Activated CD8-positive, alpha-beta memory T cell treated with anti-CD3 and anti-CD28 coated beads, Interleukin-2, amount 50 U/mL, for 1 hour (primary cell): Measurements from ENCODE around the gene KAT6B.
"Not testable (repeated sequence)": the region's sequence is repeated elsewhere in the genome, so short reads cannot be mapped to it uniquely, and the experiment has no call there.

ENCODE experiments used
- DNase-seq: peaks from one replicate; pipeline ENCODE4 v3.0.0-alpha.2; 2020; ENCODE audit errors: extremely low read depth

The KAT6B gene

GRCh38 chr10:74859546-74859945, 33.1 kb downstream of the KAT6B start:
- no peak for DNase-seq

DNA sequence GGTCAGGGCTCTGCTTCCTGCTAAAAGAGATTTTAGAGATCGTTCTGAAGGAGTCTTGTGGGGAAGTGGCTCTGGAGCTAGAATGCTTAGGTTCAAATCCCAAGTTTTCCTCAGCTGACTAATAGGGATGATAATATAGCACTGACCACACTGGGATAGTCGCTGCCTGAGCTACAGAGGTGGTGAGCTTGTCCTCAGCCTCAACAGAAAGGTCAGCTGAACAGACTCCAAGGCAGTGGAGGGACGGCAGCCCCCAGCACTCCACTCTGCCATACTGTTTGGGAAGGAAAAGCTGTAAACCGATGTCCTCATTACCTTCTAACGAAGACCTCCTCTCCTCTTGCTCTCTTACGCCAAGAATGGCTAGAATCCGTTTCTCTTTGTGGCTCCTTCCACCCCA, 36.2 kb downstream of the KAT6B start:
- no peak for DNase-seq

DNA sequence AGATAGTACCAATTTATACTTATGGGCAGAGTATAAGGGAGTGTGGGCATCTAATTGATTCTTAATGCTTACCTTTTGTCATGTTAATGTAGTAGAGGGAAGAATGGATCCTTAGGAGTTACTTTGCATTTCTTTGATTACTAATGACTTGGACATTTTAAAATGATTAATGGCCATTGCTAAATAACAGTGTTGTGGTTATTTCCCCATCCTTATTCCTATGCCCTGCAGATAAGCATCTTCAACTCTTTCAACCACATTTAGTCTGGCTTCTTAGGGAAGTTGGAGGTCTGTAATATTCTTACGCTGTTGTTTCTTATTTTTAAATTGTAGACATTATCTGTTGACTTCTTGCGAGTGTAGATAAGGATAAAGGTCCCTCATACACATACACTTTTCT, 37.2 kb downstream of the KAT6B start:
- no peak for DNase-seq

DNA sequence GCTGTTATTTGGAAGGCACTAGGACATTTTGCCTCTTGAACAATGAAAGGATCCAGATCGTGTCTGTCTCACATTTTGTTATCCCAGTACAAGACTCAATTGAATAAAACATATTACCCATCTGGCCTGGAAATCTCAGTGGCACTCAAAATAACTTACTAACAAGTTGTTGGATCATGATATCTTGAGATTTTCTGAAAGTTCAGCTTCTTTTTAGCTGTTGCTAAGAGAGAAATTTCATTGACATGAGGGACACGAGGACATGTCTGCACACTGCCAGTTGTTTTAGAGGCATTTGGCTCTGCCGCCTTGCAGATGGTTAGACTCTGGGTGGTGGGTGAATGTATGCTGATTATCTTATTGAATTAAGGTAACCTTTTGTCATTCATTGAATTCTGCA, 41.0 kb downstream of the KAT6B start:
- no peak for DNase-seq

GRCh38 chr10:74868392-74868977, 42.1 kb downstream of the KAT6B start:
- no peak for DNase-seq

DNA sequence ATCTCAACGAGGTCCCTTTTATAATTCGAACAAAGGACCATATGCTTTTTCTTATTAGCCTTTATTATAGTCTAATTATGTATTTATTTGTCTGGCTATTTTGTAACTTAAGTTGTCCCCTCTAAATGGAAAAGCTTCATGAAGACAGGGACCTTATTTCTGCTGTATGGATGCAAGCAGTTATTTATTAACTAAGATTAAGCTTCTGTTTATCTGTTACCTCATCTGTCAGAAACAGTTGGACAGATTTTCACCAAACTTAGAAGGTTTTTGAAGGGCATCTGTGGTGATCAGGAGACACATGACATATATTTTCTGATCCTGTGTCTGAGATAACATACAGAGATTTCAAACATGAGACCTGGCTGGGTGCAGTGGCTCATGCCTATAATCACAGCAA, 43.2 kb downstream of the KAT6B start:
- no peak for DNase-seq

DNA sequence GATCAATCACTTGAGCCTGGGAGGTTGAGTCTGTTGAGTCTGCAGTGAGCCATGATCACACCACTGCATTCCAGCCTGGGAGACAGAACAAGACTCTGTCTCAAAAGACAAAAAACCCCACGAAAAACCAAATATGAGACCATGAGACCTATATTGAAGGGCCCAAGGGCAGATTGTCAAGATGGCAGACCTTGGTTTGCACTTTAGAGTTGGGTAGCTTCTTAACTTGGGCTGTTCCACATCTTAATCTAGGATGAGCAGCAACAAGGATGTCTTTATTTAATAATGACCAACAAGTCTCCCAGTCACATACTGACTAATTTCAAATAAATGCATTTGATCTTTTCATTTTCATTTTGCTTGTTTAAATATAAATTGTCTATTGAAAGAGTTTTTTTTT, 43.8 kb downstream of the KAT6B start:
- no peak for DNase-seq

GRCh38 chr10:74871595-74872382, 45.4 kb downstream of the KAT6B start:
- DNase-seq, result no peak

DNA sequence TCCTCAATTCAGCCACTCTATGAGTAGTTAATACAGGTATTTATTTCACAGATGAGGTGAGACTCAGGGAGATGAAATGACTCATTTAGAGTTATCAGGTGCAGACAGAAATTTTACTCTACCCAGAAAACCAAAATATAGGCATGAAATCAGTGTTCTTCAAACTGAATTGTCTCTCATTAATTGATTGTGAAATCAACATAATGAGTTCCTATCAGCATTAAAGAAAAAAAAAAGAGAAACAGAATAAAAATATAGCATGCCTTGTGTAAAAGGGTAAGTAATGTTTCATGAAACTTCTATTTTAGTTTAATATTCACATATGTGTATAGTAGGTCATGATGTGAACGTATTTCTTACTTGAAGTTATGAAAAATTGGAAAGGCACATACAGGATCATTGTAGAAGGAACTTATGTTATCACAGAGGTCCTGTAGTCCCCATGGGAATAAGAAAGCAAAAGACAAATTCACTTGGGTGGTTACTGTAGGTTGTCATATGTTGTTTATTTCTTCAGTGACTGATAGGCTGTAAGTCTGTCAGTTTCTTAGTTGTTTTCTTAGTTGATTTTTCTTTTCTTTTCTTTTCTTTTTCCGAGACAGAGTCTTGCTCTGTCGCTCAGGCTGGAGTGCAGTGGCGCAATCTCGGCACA, 47.5 kb downstream of the KAT6B start:
- DNase-seq, result no peak

- DNase-seq, result no peak
Measured at GRCh38 chr10:74874649-74875048, 48.2 kb downstream of the KAT6B start.

DNA sequence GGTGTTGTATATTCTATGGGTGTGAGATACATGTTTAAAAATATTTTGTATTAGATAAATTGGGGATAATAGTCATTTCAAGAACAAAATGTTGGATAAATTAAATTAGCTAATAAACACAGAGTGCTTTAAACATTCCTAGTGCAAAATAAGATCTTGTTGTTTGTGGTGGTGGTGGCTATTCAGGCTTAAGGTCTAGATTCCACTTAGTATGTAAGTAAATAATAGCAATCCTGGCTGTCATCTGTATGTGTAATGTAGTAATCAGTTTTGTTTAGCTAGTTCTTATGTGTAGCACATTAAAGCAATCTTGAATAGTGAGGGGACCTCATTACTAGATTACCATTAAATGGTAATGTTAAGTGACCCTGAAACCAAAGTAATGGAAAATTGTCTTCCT, 48.7 kb downstream of the KAT6B start:
- no peak for DNase-seq

DNA sequence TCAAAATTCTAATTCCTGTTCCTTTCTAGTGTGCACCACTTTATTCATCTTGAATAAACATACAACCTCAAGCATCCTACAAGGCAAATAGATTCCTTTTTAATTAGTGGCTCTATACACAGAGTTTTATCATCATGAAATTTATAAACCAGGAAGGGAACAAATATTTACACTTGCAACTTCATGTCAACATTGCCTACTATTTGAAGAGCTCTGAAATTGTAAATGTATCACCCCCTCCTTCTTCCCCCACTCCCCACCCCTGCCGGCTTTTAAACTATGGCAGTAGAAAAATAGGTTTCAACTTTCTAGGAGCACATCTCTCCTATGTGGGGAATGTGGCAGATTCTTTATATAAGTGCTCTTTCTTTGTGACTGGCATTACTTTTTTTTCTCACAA, 49.6 kb downstream of the KAT6B start:
- DNase-seq, result no peak

DNA sequence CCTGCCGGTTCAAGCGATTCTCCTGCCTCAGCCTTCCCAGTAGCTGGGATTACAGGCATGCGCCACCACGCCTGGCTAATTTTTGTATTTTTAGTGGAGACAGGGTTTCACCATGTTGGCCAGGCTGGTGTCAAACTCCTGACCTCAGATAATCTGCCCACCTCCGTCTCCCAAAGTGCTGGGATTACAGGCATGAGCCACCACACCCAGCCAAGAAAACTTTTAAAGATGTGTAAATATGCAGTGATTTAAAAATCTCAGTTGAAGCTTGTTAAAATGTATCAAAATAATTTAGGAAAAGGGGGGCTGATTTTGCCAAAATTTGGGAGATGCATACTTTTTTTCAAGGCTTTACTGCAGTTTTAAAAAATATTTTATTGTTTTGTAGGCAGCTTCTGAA, 50.7 kb downstream of the KAT6B start:
- DNase-seq, result not testable (repeated sequence)

DNA sequence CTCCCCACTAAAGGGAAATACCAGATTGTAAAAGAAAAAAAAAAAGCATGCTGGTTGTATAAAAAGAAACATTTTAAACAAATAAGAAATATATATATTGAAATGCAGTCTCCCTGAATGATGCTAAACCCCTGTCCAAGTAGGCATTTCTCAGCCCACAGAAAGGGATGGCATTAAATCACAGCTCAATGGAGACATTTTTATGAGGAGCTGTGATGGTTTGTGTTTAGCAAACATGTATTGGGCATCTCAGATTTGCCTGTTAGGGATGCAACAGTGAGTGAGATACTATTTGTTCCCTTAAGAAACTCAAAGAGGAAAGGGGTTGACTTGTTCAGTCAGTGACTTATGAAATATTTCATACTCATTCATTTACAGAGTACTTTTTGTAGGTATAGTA, 51.5 kb downstream of the KAT6B start:
- no peak for DNase-seq

- DNase-seq, result no peak
Measured at GRCh38 chr10:74880041-74880440, 53.6 kb downstream of the KAT6B start.

DNA sequence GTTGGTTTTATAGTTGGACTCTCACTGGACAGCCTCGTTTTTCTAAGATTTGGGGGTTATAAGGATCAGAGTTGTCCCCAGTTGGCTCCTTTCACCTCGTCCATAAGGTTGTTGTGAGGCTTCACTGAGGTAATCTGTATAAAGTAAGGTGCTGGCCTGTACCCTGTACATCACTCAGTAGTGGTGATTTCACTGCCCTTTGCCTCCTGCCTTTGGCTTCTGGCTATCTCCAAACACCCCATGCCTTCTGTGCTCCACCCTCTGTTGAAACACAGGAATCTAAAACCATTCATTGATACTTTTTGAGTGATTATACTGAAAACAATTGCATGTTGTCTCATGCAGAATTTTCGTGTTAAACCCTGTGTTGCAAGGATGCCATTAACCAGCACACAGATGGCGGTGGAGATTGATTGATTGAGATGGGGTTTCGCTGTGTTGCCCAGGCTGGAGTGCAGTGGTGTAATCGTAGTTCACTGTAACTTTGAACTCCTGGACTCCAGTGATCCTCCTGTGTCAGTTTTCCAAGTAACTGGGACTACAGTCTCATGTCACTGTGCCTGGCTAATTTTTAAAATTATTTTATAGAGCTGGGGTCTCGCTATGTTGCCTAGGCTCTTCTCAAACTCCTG, 55.0 kb downstream of the KAT6B start:
- no peak for DNase-seq

DNA sequence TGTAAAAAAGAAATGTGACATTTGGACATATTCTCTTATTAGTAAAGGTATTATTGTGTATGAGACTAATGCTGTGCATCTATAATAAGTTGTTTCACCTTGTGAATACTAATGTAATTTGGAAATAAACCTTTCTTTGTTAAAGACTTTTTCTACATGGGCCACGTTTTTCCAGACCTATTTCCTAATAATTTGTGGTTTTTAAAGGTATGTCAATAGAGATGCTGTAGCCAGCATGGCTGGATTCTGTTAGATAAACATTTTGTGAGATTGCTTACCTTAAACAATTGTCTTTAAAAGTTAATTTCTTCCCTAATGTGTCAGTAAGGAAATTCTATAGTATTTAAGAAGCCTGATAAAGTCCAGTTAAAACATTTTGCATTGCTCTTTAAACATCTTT, 56.0 kb downstream of the KAT6B start:
- no peak for DNase-seq

DNA sequence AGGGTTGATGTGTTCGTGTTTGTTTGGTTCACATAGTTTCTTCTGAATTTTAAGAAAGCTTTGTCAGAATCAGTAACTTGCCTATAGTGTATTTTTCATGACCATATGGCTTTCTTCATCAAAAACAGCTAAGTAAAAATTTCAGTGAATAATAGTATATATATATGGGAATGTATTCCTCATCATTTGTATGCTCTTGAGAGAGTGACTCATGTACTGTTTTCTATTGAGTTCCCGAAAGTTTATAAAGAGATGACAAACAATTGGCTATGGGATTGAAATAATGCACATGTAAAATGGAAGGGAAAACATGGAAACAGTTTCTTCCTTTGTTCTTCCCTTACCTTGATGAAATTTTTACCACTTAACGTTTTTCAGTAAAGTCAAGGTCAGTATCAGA, 56.4 kb downstream of the KAT6B start:
- DNase-seq, result no peak

GRCh38 chr10:74883428-74883827, 57.0 kb downstream of the KAT6B start:
- no peak for DNase-seq

DNA sequence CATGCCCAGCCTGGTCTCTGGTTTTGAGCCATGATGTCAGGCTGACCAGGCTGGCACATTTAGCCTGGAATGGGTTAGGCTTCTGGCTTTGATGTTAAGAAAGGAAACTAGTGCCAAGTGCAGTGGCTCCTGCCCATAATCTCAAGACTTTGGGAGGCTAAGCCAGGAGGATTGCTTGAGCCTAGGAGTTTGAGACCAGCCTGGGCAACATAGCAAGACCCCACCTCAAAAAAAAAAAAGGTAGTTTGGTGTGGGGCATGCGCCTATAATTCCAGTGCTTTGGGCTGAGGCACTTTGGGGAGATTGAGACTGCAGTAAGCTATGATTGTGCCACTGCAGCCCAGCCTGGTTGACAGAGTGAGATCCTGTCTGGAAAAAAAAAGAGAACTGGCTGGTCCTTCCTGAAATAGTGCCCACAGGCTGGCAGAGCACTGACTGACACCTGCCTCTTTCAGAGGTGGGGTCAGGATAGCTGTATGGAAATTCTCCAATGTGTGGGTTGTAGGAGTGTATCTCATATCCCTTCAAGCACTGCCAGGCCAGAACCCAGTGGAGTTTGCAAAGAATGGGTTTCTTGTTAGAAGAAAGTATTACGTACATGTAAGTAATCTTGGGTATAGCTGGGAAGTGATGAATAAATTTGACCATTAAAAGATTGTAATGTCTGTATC, 61.3 kb downstream of the KAT6B start:
- DNase-seq, result no peak

GRCh38 chr10:74888962-74889661, 62.7 kb downstream of the KAT6B start:
- DNase-seq, result no peak

- DNase-seq, result no peak
Measured at GRCh38 chr10:74889662-74889998, 63.2 kb downstream of the KAT6B start.
